GM23338 (cell line): Measurements from ENCODE around the gene NOSIP. TPM values are rescaled to one million over a fixed set of nuclear protein-coding genes. Genes with fewer than 3 reads are reported as not detected.

ENCODE experiments used
- ATAC-seq: fragments of 200-7000 bp; cut with Tn5 transposase; 3 replicates; pipeline ENCODE4 v1.9.1; 2020
- DNase-seq: peaks from one replicate; pipeline ENCODE4 v3.0.0-alpha.2; 2015; ENCODE audit warnings: low spot score
- H2AFZ ChIP-seq: fragments of 200-600 bp; sonication (generic); 2 replicates; pipeline ENCODE4 v1.8.0; 2016; ENCODE audit warnings: antibody characterized with exemption, mild to moderate bottlenecking, moderate library complexity
- H3F3A ChIP-seq: fragments of 200-600 bp; sonication (generic); replicated peaks from 2 replicates; pipeline ENCODE4 v1.8.0; 2017; ENCODE audit warnings: antibody characterized with exemption, mixed run types, low read depth
- H3K27ac ChIP-seq: fragments of 200-600 bp; sonication (generic); 2 replicates; pipeline ENCODE4 v1.6.1; 2016; ENCODE audit warnings: low read depth
- H3K27me3 ChIP-seq: fragments of 200-600 bp; sonication (generic); 2 replicates; pipeline ENCODE4 v1.8.0; 2016; ENCODE audit warnings: mild to moderate bottlenecking, mixed run types, moderate library complexity; ENCODE audit not compliant: insufficient read depth
- H3K36me3 ChIP-seq: fragments of 200-600 bp; sonication (generic); 2 replicates; pipeline ENCODE4 v1.8.0; 2016; ENCODE audit warnings: mild to moderate bottlenecking; ENCODE audit not compliant: insufficient read depth
- H3K4me1 ChIP-seq: fragments of 200-600 bp; sonication (generic); 2 replicates; pipeline ENCODE4 v1.8.0; 2016; ENCODE audit warnings: mild to moderate bottlenecking, moderate library complexity; ENCODE audit not compliant: insufficient read depth
- H3K4me2 ChIP-seq: fragments of 200-600 bp; sonication (generic); 2 replicates; pipeline ENCODE4 v1.7.1; 2017; ENCODE audit warnings: mixed run types
- H3K4me3 ChIP-seq: fragments of 200-600 bp; sonication (generic); 2 replicates; pipeline ENCODE4 v1.6.1; 2016; ENCODE audit warnings: mixed run types
- H3K79me2 ChIP-seq: fragments of 200-600 bp; sonication (generic); replicated peaks from 2 replicates; pipeline ENCODE4 v1.8.0; 2017; ENCODE audit warnings: mild to moderate bottlenecking; ENCODE audit not compliant: insufficient read depth
- H3K9me2 ChIP-seq: fragments of 200-600 bp; sonication (generic); 2 replicates; pipeline ENCODE4 v1.8.0; 2017; ENCODE audit not compliant: insufficient read depth
- H4K20me1 ChIP-seq: fragments of 200-600 bp; sonication (generic); replicated peaks from 2 replicates; pipeline ENCODE4 v1.8.0; 2017; ENCODE audit warnings: mild to moderate bottlenecking; ENCODE audit not compliant: insufficient read depth
- H3K27ac Mint-ChIP-seq: 2 replicates; pipeline ENCODE4 v1.8.0; 2020; ENCODE audit warnings: inconsistent platforms, mild to moderate bottlenecking, moderate library complexity, mixed read lengths
- H3K27me3 Mint-ChIP-seq: 3 replicates; pipeline ENCODE4 v1.8.0; 2022; ENCODE audit warnings: low read depth, mild to moderate bottlenecking, moderate library complexity, mixed read lengths, inconsistent platforms; ENCODE audit not compliant: insufficient read depth, poor library complexity
- H3K36me3 Mint-ChIP-seq: 3 replicates; pipeline ENCODE4 v1.8.0; 2021; ENCODE audit warnings: low read depth, mild to moderate bottlenecking, inconsistent platforms, moderate library complexity, mixed read lengths
- H3K4me1 Mint-ChIP-seq: 3 replicates; pipeline ENCODE4 v1.8.0; 2020; ENCODE audit warnings: mild to moderate bottlenecking, inconsistent platforms, mixed read lengths
- H3K4me3 Mint-ChIP-seq: 3 replicates; pipeline ENCODE4 v1.8.0; 2021; ENCODE audit warnings: moderate library complexity, mild to moderate bottlenecking, inconsistent platforms, mixed read lengths
- H3K9me3 Mint-ChIP-seq: 3 replicates; pipeline ENCODE4 v1.8.0; 2020; ENCODE audit warnings: moderate library complexity, mild to moderate bottlenecking, inconsistent platforms, mixed read lengths
- CREB1 ChIP-seq: fragments of 250-450 bp; sonication (Bioruptor Pico); IDR thresholded peaks from 2 replicates; pipeline ENCODE4 v1.5.0; 2020; ENCODE audit warnings: low read depth, mild to moderate bottlenecking, moderate library complexity
- ETS1 ChIP-seq: IDR thresholded peaks from 2 replicates; pipeline ENCODE4 v1.6.1; 2016; ENCODE audit warnings: antibody characterized with exemption
- JUNB ChIP-seq: IDR thresholded peaks from one replicate; pipeline ENCODE4 v1.6.1; 2016; ENCODE audit warnings: antibody characterized with exemption; ENCODE audit not compliant: unreplicated experiment
- NANOG ChIP-seq: IDR thresholded peaks from 2 replicates; pipeline ENCODE4 v1.6.1; 2016; ENCODE audit warnings: antibody characterized with exemption, borderline replicate concordance
- ZNF114 ChIP-seq: fragments of 250-450 bp; sonication (Bioruptor Pico); IDR thresholded peaks from 2 replicates; pipeline ENCODE4 v1.5.0; 2020; ENCODE audit warnings: mild to moderate bottlenecking, moderate library complexity
- polyA plus RNA-seq: library from polyadenylated mRNA; unstranded; fragments of >200 nt; fragmentation: Nextera tagmentation; extraction: Ambion mirVana; gene quantifications from 2 replicates; pipeline ENCODE4 v1.2.1, GENCODE V29; 2016
- total RNA-seq: library from RNA; depleted of rRNA; stranded (reverse); fragments of >200 nt; shearing (Covaris generic); gene quantifications from 2 replicates; pipeline ENCODE4 v1.2.3, GENCODE V29; 2014
- TF ChIP-seq, protein P1 (sequence below), 2 experiments: fragments of 200-600 bp in 1 of 2; sonication (generic) in 1 of 2; conservative IDR thresholded peaks; 2 replicates each; pipeline versions ENCODE4 v1.5.1 to v1.6.1; 2016 to 2017; ENCODE audit warnings: antibody characterized with exemption in 2 of 2, low read depth in 2 of 2, mild to moderate bottlenecking in 2 of 2, moderate library complexity in 1 of 2

Gene NOSIP
- total and polyA plus RNA-seq, 2 experiments from 2014 or later, result 88.5 to 143 TPM

- no peaks in the 10 kb centered on the region for H3K9me2 ChIP-seq
- DNase-seq, result no peak
- peaks cover 27% of the 10 kb centered on the region for H3K36me3 ChIP-seq
- no peak overlapping the region for H3K4me3 Mint-ChIP-seq
- no peak overlapping the region for H3K27ac Mint-ChIP-seq
- no peaks in the 10 kb centered on the region; the same call in 2 of the 3 replicates for H3K9me3 Mint-ChIP-seq
- peaks cover 5% of the 10 kb centered on the region; the same call in 1 of the 2 replicates for H3K4me1 ChIP-seq
- peaks cover 29% of the 10 kb centered on the region for H3K27me3 Mint-ChIP-seq
- H3K4me1 Mint-ChIP-seq, result peaks cover 9% of the 10 kb centered on the region
- H4K20me1 ChIP-seq, result peaks cover 8% of the 10 kb centered on the region
- H3K36me3 Mint-ChIP-seq, result peaks cover 68% of the 10 kb centered on the region
- H3K4me3 ChIP-seq, result no peak overlapping the region
- TF ChIP-seq, protein P1, sequence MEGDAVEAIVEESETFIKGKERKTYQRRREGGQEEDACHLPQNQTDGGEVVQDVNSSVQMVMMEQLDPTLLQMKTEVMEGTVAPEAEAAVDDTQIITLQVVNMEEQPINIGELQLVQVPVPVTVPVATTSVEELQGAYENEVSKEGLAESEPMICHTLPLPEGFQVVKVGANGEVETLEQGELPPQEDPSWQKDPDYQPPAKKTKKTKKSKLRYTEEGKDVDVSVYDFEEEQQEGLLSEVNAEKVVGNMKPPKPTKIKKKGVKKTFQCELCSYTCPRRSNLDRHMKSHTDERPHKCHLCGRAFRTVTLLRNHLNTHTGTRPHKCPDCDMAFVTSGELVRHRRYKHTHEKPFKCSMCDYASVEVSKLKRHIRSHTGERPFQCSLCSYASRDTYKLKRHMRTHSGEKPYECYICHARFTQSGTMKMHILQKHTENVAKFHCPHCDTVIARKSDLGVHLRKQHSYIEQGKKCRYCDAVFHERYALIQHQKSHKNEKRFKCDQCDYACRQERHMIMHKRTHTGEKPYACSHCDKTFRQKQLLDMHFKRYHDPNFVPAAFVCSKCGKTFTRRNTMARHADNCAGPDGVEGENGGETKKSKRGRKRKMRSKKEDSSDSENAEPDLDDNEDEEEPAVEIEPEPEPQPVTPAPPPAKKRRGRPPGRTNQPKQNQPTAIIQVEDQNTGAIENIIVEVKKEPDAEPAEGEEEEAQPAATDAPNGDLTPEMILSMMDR (conservative IDR thresholded peaks at IDR 0.05; ENCODE audit: low read depth in 2 of 2), result peak; percentile 16 to 46; a peak in 2 of 4 replicates
- TF ChIP-seq NANOG, result no peak
- no peak for TF ChIP-seq CREB1 (CRISPR knock-in tag)
- peaks cover 73% of the 10 kb centered on the region for H3K79me2 ChIP-seq
- H3K27ac ChIP-seq, result no peak overlapping the region
- no peaks in the 10 kb centered on the region for H3K27me3 ChIP-seq
- H3F3A ChIP-seq, result peaks cover 28% of the 10 kb centered on the region
- ATAC-seq, result no peak
- no peak overlapping the region for H3K4me2 ChIP-seq
- no peak overlapping the region for H2AFZ ChIP-seq
Measured at GRCh38 chr19:49596954-49597702, 16.8 kb upstream of the NOSIP start.

DNA sequence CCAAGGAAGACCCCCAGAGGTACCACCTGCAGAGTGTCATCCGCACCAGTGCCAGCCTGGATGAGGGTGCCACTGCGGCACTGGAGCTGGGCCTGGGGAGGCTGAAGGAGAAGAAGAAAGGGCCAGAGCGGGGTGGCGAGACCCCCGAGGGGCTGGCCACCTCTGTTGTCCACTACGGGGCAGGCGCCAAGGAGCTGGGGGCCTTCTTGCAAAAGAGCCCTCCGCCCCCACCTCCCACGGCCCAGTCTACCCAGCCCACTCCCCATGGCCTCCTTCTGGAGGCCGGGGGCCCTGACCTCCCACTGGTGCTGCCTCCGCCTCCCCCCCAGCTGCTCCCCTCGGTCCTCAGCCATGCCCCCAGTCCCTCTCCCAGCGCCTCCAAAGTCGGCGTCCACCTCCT, 16.1 kb upstream of the NOSIP start:
- H3K27ac Mint-ChIP-seq, result no peak overlapping the region
- no peaks in the 10 kb centered on the region for H3K27me3 ChIP-seq
- H3K36me3 Mint-ChIP-seq, result peaks cover 64% of the 10 kb centered on the region
- no peak overlapping the region for H3K4me2 ChIP-seq
- no peak for TF ChIP-seq ETS1
- no peak for TF ChIP-seq ZNF114 (CRISPR knock-in tag)
- no peak for TF ChIP-seq JUNB
- H3K36me3 ChIP-seq, result peaks cover 26% of the 10 kb centered on the region
- H3K4me1 ChIP-seq, result peaks cover 5% of the 10 kb centered on the region; the same call in 1 of the 2 replicates
- H2AFZ ChIP-seq, result no peak overlapping the region
- H3K4me3 Mint-ChIP-seq, result no peak overlapping the region
- peaks cover 26% of the 10 kb centered on the region for H3F3A ChIP-seq
- peaks cover 74% of the 10 kb centered on the region for H3K79me2 ChIP-seq
- DNase-seq (no peak), ATAC-seq (no peak)
- H4K20me1 ChIP-seq, result peaks cover 7% of the 10 kb centered on the region
- no peaks in the 10 kb centered on the region for H3K9me2 ChIP-seq
- no peak overlapping the region for H3K4me3 ChIP-seq
- peaks cover 30% of the 10 kb centered on the region for H3K27me3 Mint-ChIP-seq
- H3K27ac ChIP-seq, result no peak overlapping the region
- no peaks in the 10 kb centered on the region; the same call in 2 of the 3 replicates for H3K9me3 Mint-ChIP-seq
- peaks cover 9% of the 10 kb centered on the region for H3K4me1 Mint-ChIP-seq
